ENCODE data around the gene RTBDN.

The RTBDN gene

GRCh38 chr19:12867120-12868099 lies 33.0 kb upstream of the RTBDN start:
- Histone ChIP-seq H3K36me3 (peaks cover 63% of the 10 kb centered on the region), H3K27me3 (ENCODE audit: insufficient read depth, low read depth, severe bottlenecking) (no peaks in the 10 kb centered on the region), H3K4me3 (ENCODE audit: low read depth, low read length) (no peak overlapping the region), H3K27ac (no peak overlapping the region), H3K9me3 (ENCODE audit: severe bottlenecking) (no peaks in the 10 kb centered on the region)
- no peak for DNase-seq
- TF ChIP-seq, protein P1, sequence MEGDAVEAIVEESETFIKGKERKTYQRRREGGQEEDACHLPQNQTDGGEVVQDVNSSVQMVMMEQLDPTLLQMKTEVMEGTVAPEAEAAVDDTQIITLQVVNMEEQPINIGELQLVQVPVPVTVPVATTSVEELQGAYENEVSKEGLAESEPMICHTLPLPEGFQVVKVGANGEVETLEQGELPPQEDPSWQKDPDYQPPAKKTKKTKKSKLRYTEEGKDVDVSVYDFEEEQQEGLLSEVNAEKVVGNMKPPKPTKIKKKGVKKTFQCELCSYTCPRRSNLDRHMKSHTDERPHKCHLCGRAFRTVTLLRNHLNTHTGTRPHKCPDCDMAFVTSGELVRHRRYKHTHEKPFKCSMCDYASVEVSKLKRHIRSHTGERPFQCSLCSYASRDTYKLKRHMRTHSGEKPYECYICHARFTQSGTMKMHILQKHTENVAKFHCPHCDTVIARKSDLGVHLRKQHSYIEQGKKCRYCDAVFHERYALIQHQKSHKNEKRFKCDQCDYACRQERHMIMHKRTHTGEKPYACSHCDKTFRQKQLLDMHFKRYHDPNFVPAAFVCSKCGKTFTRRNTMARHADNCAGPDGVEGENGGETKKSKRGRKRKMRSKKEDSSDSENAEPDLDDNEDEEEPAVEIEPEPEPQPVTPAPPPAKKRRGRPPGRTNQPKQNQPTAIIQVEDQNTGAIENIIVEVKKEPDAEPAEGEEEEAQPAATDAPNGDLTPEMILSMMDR (IDR thresholded peaks at IDR 0.05; ENCODE audit: low read depth, low read length), result no peak

GRCh38 chr19:12866416-12867119 lies 32.2 kb upstream of the RTBDN start:
- H3K27ac ChIP-seq, result no peak overlapping the region
- no peak overlapping the region for H3K4me3 ChIP-seq (ENCODE audit: low read depth, low read length)
- DNase-seq, result no peak
- TF ChIP-seq, protein P1 (IDR thresholded peaks at IDR 0.05; ENCODE audit: low read depth, low read length), result no peak
- no peaks in the 10 kb centered on the region for H3K9me3 ChIP-seq (ENCODE audit: severe bottlenecking)
- H3K36me3 ChIP-seq, result peaks cover 60% of the 10 kb centered on the region
- no peaks in the 10 kb centered on the region for H3K27me3 ChIP-seq (ENCODE audit: insufficient read depth, low read depth, severe bottlenecking)

DNA sequence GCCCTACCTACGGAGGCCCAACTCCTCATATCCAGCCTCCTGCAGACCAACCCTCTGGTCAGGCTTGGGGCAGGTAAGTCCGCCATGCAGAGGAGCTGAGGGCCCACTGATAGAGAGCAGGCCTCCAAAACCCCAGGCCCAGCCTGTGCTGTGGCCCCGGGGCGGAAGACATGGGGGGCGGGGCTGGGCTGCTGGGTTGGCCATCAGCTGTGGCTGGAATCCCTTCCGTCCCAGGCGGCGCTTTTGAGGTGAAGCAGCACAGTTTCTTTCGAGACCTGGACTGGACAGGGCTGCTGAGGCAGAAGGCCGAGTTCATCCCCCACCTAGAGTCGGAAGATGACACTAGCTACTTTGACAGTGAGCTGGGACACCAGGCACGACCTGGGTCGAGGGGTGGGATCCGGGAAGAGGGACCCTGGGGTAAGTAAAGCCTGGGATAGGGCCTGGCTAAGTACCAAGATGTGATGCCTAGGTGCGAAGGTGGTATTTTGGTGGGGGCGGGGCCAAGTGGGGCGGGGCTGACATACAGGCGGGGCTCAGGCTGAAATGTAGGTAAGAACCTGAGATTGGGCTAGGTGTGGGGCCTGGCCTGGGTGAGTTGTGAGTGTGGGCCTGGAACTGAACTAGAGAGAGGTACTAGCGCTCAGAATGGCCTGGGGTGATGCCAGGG lies 31.5 kb upstream of the RTBDN start:
- Histone ChIP-seq H3K27me3 (ENCODE audit: insufficient read depth, low read depth, severe bottlenecking) (no peaks in the 10 kb centered on the region), H3K4me3 (ENCODE audit: low read depth, low read length) (no peak overlapping the region), H3K27ac (no peak overlapping the region), H3K36me3 (peaks cover 57% of the 10 kb centered on the region), H3K9me3 (ENCODE audit: severe bottlenecking) (no peaks in the 10 kb centered on the region)
- TF ChIP-seq, protein P1 (IDR thresholded peaks at IDR 0.05; ENCODE audit: low read depth, low read length), result no peak
- no peak for DNase-seq

- Histone ChIP-seq H3K36me3 (peaks cover 60% of the 10 kb centered on the region), H3K27me3 (ENCODE audit: insufficient read depth, low read depth, severe bottlenecking) (no peaks in the 10 kb centered on the region), H3K9me3 (ENCODE audit: severe bottlenecking) (no peaks in the 10 kb centered on the region), H3K4me3 (ENCODE audit: low read depth, low read length) (no peak overlapping the region), H3K27ac (no peak overlapping the region)
- TF ChIP-seq, protein P1 (IDR thresholded peaks at IDR 0.05; ENCODE audit: low read depth, low read length), result no peak
- DNase-seq, result no peak
Measured at GRCh38 chr19:12864721-12865715, 30.6 kb upstream of the RTBDN start.

DNA sequence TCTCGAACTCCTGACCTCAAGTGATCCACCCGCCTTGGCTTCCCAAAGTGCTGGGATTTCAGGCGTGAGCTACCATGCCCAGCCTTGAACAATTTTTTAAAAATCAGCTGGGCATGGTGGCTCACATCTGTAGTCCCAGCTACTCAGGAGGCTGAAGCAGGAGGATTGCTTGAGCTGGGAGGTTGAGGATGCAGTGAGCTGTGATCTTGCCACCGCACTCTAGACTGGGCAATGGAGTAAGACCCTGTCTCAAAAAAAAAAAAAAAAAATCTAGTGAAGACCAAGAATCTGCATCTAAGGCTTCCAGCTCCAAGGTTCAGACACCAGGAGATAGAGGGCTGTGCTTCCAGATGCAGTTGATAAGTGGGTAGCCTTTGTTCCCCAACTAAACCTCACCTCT lies 29.8 kb upstream of the RTBDN start:
- H3K4me3 ChIP-seq (ENCODE audit: low read depth, low read length), result no peak overlapping the region
- TF ChIP-seq, protein P1 (IDR thresholded peaks at IDR 0.05; ENCODE audit: low read depth, low read length), result no peak
- no peak for DNase-seq
- no peaks in the 10 kb centered on the region for H3K27me3 ChIP-seq (ENCODE audit: insufficient read depth, low read depth, severe bottlenecking)
- H3K27ac ChIP-seq, result no peak overlapping the region
- H3K9me3 ChIP-seq (ENCODE audit: severe bottlenecking), result no peaks in the 10 kb centered on the region
- peaks cover 59% of the 10 kb centered on the region for H3K36me3 ChIP-seq
